Stomach (tissue), 4 donors: ENCODE measurements around the gene G0S2.

Source experiments
- POLR2A ChIP-seq, 4 donors: fragments of 450-650 bp; IDR thresholded peaks; one replicate each; pipeline ENCODE4 v1.6.1; 2016; ENCODE audit warnings: antibody characterized with exemption in 4 of 4, control low read depth in 2 of 4, mild to moderate bottlenecking in 1 of 4, moderate library complexity in 1 of 4
- POLR2AphosphoS5 ChIP-seq, 3 donors: sonication (generic); formaldehyde crosslinking; IDR thresholded peaks; one replicate each; pipeline ENCODE4 v1.6.1; 2016; ENCODE audit warnings: antibody characterized with exemption in 3 of 3
- TF ChIP-seq, protein P1 (sequence below), 7 experiments: fragments of 450-650 bp in 4 of 7; fragments of 200-600 bp in 3 of 7; sonication (generic) in 3 of 7; IDR thresholded peaks; one replicate each; pipeline ENCODE4 v1.5.1; 2016 to 2019; ENCODE audit warnings: antibody characterized with exemption in 7 of 7, control low read depth in 2 of 7, mild to moderate bottlenecking in 1 of 7

GRCh38 chr1:209628618-209629299 is 46.5 kb upstream of the G0S2 start:
- TF ChIP-seq POLR2AphosphoS5 (IDR thresholded peaks at IDR 0.05) = no peak
- TF ChIP-seq, protein P1, sequence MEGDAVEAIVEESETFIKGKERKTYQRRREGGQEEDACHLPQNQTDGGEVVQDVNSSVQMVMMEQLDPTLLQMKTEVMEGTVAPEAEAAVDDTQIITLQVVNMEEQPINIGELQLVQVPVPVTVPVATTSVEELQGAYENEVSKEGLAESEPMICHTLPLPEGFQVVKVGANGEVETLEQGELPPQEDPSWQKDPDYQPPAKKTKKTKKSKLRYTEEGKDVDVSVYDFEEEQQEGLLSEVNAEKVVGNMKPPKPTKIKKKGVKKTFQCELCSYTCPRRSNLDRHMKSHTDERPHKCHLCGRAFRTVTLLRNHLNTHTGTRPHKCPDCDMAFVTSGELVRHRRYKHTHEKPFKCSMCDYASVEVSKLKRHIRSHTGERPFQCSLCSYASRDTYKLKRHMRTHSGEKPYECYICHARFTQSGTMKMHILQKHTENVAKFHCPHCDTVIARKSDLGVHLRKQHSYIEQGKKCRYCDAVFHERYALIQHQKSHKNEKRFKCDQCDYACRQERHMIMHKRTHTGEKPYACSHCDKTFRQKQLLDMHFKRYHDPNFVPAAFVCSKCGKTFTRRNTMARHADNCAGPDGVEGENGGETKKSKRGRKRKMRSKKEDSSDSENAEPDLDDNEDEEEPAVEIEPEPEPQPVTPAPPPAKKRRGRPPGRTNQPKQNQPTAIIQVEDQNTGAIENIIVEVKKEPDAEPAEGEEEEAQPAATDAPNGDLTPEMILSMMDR (IDR thresholded peaks at IDR 0.05) = no peak
- no peak for TF ChIP-seq POLR2A (IDR thresholded peaks at IDR 0.05)
